SU-DHL-6 (cell line): ENCODE data around the gene COL4A2.

ENCODE experiments used
- EZH2phosphoT487 ChIP-seq: fragments of 200-600 bp; sonication (generic), shearing (Covaris generic); conservative IDR thresholded peaks from 2 replicates; pipeline ENCODE4 v1.6.1; 2018; ENCODE audit warnings: mild to moderate bottlenecking, antibody characterized with exemption, low read length, moderate library complexity, mixed read lengths
- TF ChIP-seq, protein P1 (sequence below): fragments of 200-600 bp; sonication (generic); IDR thresholded peaks from one replicate; pipeline ENCODE4 v1.5.1; 2017; ENCODE audit warnings: antibody characterized with exemption, mild to moderate bottlenecking, low read length, moderate library complexity; ENCODE audit not compliant: insufficient read depth, poor library complexity, severe bottlenecking

DNA sequence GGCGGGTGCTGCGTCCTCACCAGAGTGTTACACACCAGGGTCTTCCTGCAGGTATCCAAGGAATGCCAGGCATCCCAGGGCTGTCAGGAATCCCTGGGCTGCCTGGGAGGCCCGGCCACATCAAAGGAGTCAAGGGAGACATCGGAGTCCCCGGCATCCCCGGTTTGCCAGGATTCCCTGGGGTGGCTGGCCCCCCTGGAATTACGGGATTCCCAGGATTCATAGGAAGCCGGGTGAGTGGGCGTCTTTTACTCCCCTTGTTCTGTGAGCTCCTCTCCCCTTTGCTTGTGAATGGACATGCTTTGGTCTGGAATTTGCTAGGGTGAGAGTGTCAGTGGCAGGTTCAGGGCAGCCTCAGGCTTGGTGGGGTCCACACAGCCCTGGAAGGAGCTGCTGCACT lies 178.5 kb downstream of the COL4A2 start:
- TF ChIP-seq, protein P1, sequence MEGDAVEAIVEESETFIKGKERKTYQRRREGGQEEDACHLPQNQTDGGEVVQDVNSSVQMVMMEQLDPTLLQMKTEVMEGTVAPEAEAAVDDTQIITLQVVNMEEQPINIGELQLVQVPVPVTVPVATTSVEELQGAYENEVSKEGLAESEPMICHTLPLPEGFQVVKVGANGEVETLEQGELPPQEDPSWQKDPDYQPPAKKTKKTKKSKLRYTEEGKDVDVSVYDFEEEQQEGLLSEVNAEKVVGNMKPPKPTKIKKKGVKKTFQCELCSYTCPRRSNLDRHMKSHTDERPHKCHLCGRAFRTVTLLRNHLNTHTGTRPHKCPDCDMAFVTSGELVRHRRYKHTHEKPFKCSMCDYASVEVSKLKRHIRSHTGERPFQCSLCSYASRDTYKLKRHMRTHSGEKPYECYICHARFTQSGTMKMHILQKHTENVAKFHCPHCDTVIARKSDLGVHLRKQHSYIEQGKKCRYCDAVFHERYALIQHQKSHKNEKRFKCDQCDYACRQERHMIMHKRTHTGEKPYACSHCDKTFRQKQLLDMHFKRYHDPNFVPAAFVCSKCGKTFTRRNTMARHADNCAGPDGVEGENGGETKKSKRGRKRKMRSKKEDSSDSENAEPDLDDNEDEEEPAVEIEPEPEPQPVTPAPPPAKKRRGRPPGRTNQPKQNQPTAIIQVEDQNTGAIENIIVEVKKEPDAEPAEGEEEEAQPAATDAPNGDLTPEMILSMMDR: no peak
- TF ChIP-seq EZH2phosphoT487: no peak
